ENCODE results near the gene YWHAG.
"Not testable (repeated sequence)": the region's sequence is repeated elsewhere in the genome, so short reads cannot be mapped to it uniquely, and the experiment has no call there.

The YWHAG gene

GRCh38 chr7:76337147-76337546, 21.6 kb downstream of the YWHAG start (continued):
- TF ChIP-seq GLIS3 (CRISPR knock-in tag; IDR thresholded peaks at IDR 0.05) = no peak

GRCh38 chr7:76336094-76336493, 22.7 kb downstream of the YWHAG start:
- TF ChIP-seq CSRNP3 (CRISPR knock-in tag; IDR thresholded peaks at IDR 0.05) (no peak), ARNTL (CRISPR knock-in tag; IDR thresholded peaks at IDR 0.05; ENCODE audit: borderline replicate concordance, low read depth) (no peak)
- ATAC-seq = no peak

- ATAC-seq = not testable (repeated sequence)
Measured at GRCh38 chr7:76335417-76335816, 23.4 kb downstream of the YWHAG start.

- TF ChIP-seq RARB (CRISPR knock-in tag; IDR thresholded peaks at IDR 0.05) = no peak
- no peak for TF ChIP-seq CSRNP3 (CRISPR knock-in tag; IDR thresholded peaks at IDR 0.05)
- no peak for TF ChIP-seq ARNTL (CRISPR knock-in tag; IDR thresholded peaks at IDR 0.05; ENCODE audit: borderline replicate concordance, low read depth)
- no peak for TF ChIP-seq BACH2 (CRISPR knock-in tag; IDR thresholded peaks at IDR 0.05; ENCODE audit: borderline replicate concordance)
- no peak for TF ChIP-seq TOX (CRISPR knock-in tag; IDR thresholded peaks at IDR 0.05; ENCODE audit: borderline replicate concordance)
- no peak for TF ChIP-seq POU6F1 (CRISPR knock-in tag; IDR thresholded peaks at IDR 0.05; ENCODE audit: borderline replicate concordance, low read depth)
- TF ChIP-seq ZNF70 (CRISPR knock-in tag; IDR thresholded peaks at IDR 0.05) = no peak
- TF ChIP-seq SNAI2 (CRISPR knock-in tag; IDR thresholded peaks at IDR 0.05) = no peak
- no peak for TF ChIP-seq ZNF565 (CRISPR knock-in tag; conservative IDR thresholded peaks at IDR 0.05; ENCODE audit: low read depth)
- ATAC-seq = no peak
Measured at GRCh38 chr7:76334320-76334967, 24.3 kb downstream of the YWHAG start.

- no peak for ATAC-seq
- TF ChIP-seq ZNF8 (CRISPR knock-in tag; IDR thresholded peaks at IDR 0.05) = no peak
- no peak for TF ChIP-seq ZNF565 (CRISPR knock-in tag; conservative IDR thresholded peaks at IDR 0.05; ENCODE audit: low read depth)
- TF ChIP-seq GLIS3 (CRISPR knock-in tag; IDR thresholded peaks at IDR 0.05) = no peak
- TF ChIP-seq ZNF70 (CRISPR knock-in tag; IDR thresholded peaks at IDR 0.05) = no peak
- no peak for TF ChIP-seq ZFP3 (CRISPR knock-in tag; IDR thresholded peaks at IDR 0.05)
- no peak for TF ChIP-seq OSR1 (CRISPR knock-in tag; IDR thresholded peaks at IDR 0.05)
- no peak for TF ChIP-seq CSRNP3 (CRISPR knock-in tag; IDR thresholded peaks at IDR 0.05)
- TF ChIP-seq ISL1 (CRISPR knock-in tag; IDR thresholded peaks at IDR 0.05) = no peak
- TF ChIP-seq ARNTL (CRISPR knock-in tag; IDR thresholded peaks at IDR 0.05; ENCODE audit: borderline replicate concordance, low read depth) = no peak
- TF ChIP-seq PATZ1 (CRISPR knock-in tag; IDR thresholded peaks at IDR 0.05; ENCODE audit: borderline replicate concordance) = no peak
- no peak for TF ChIP-seq TSHZ2 (CRISPR knock-in tag; IDR thresholded peaks at IDR 0.05)
- TF ChIP-seq SNAI2 (CRISPR knock-in tag; IDR thresholded peaks at IDR 0.05) = no peak
- TF ChIP-seq RARB (CRISPR knock-in tag; IDR thresholded peaks at IDR 0.05) = no peak
- no peak for TF ChIP-seq BACH2 (CRISPR knock-in tag; IDR thresholded peaks at IDR 0.05; ENCODE audit: borderline replicate concordance)
Measured at GRCh38 chr7:76333511-76334101, 25.2 kb downstream of the YWHAG start.

Measured in SK-N-SH treated with all-trans-retinoic acid at 6 μM for 48 hours (cell line).